22Rv1 (cell line): ENCODE results near the gene NOC2L.

Source experiments
- CTCF ChIP-seq: fragments of 450-650 bp; IDR thresholded peaks from 2 replicates; pipeline ENCODE4 v1.5.1; 2017; ENCODE audit warnings: mild to moderate bottlenecking
- ZFX ChIP-seq: fragments of 450-650 bp; IDR thresholded peaks from 2 replicates; pipeline ENCODE4 v1.6.1; 2017; ENCODE audit warnings: antibody characterized with exemption, borderline replicate concordance

- no peak for TF ChIP-seq CTCF
- TF ChIP-seq ZFX: no peak
These were observed 17.3 kb downstream of the NOC2L start for GRCh38 chr1:941588-942383.
